UCSD-AML1 (cell line): ENCODE measurements around the gene MXRA7.
A peak's percentile ranks its signal among the peaks of the same experiment; 100 is the strongest.
"Not testable (repeated sequence)": the region's sequence is repeated elsewhere in the genome, so short reads cannot be mapped to it uniquely, and the experiment has no call there.

Source experiments
- DNase-seq: peaks from one replicate; lab custom pipeline; 2025; ENCODE audit not compliant: unreplicated experiment; lab: John Stamatoyannopoulos, UW

The MXRA7 gene

GRCh38 chr17:76654408-76654807 lies 56.4 kb downstream of the MXRA7 start:
- DNase-seq, result no peak

- DNase-seq, result no peak
Measured at GRCh38 chr17:76650504-76650903, 60.3 kb downstream of the MXRA7 start.

- DNase-seq, result no peak
Measured at GRCh38 chr17:76646712-76647111, 64.1 kb downstream of the MXRA7 start.

GRCh38 chr17:76645481-76645880 lies 65.3 kb downstream of the MXRA7 start:
- no peak for DNase-seq

- DNase-seq, result no peak
Measured at GRCh38 chr17:76644995-76645394, 65.8 kb downstream of the MXRA7 start.

- DNase-seq, result peak; percentile 26
Measured at GRCh38 chr17:76643553-76644148, 67.1 kb downstream of the MXRA7 start, which contains the start of gene ST6GALNAC1. TSS of gene ST6GALNAC1 (minus strand) at chr17:76643757. CDS start at chr17:76643638, 119 bp downstream.

GRCh38 chr17:76642994-76643393 lies 67.8 kb downstream of the MXRA7 start:
- no peak for DNase-seq

GRCh38 chr17:76642032-76642561 lies 68.7 kb downstream of the MXRA7 start:
- no peak for DNase-seq

GRCh38 chr17:76641501-76641900 lies 69.3 kb downstream of the MXRA7 start:
- DNase-seq, result no peak

GRCh38 chr17:76640550-76641380 lies 70.0 kb downstream of the MXRA7 start:
- DNase-seq, result no peak

- no peak for DNase-seq
Measured at GRCh38 chr17:76638263-76638662, 72.5 kb downstream of the MXRA7 start.

- DNase-seq, result not testable (repeated sequence)
Measured at GRCh38 chr17:76636486-76637206, 74.1 kb downstream of the MXRA7 start.

- DNase-seq, result no peak
Measured at GRCh38 chr17:76635659-76636360, 75.0 kb downstream of the MXRA7 start.

GRCh38 chr17:76635039-76635438 lies 75.7 kb downstream of the MXRA7 start:
- no peak for DNase-seq

GRCh38 chr17:76633628-76634328 lies 77.0 kb downstream of the MXRA7 start:
- no peak for DNase-seq

GRCh38 chr17:76631821-76632565 lies 78.8 kb downstream of the MXRA7 start:
- DNase-seq, result no peak

GRCh38 chr17:76630151-76630550 lies 80.6 kb downstream of the MXRA7 start:
- DNase-seq, result no peak
